HG03354 (cell line): ENCODE data around the gene TAOK3.

Experiments
- ATAC-seq: cut with Tn5 transposase; IDR thresholded peaks from one replicate; pipeline ENCODE4 v1.9.1; 2021; ENCODE audit warnings: mild to moderate bottlenecking; ENCODE audit not compliant: unreplicated experiment, poor library complexity, severe bottlenecking

TAOK3 gene

GRCh38 chr12:118345355-118345754 is 27.4 kb downstream of the TAOK3 start:
- ATAC-seq: no peak

GRCh38 chr12:118344829-118345228 is 27.9 kb downstream of the TAOK3 start:
- ATAC-seq: no peak

DNA sequence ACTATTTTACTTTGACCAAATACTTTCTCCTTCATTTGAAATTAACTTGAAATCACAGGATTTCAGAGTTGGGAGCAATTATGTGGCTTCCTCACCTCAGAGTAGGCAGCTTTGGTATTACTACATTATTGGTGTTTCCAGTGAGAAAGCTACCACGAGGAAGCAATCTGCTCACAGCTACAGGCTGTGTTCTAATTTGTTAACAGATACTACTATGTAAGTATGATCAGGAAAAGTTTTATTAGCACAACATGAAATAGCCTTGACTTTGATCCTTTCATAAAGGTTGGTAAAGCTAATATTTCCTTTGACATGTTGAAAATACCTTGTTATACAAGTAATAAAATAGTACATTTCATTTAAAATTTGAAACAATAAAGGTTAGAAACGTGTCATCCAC is 30.6 kb downstream of the TAOK3 start:
- ATAC-seq: no peak

- no peak for ATAC-seq
These were observed 35.4 kb downstream of the TAOK3 start for GRCh38 chr12:118337194-118337838.

- ATAC-seq: no peak
These were observed 36.6 kb downstream of the TAOK3 start for GRCh38 chr12:118336123-118336522.

DNA sequence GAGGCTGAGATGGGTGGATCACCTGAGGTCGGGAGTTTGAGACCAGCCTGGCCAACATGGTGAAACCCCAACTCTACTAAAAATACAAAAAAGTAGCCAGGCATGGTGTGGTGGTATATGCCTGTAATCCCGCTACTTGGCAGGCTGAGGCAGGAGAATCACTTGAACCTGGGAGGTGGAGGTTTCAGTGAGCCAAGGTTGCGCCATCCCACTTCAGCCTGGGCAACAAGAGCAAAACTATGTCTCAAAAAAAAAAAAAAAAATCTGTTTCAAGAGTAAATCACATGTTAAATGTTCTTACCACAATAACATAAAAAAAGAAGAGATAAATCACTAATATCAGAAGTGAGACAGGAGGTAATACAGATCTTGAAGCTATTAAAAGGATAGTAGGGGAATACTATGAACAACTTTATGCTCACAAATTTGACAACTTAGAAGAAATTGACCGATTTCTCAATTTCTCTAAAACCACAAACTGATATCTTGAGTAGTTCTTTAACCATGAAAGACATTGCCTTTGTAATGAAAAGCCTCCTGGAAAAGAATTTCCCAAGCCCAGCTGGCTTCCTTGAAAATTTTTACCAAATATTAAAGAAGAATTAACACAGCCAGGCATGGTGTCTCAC is 37.7 kb downstream of the TAOK3 start:
- ATAC-seq: no peak

- no peak for ATAC-seq
These were observed 38.5 kb downstream of the TAOK3 start for GRCh38 chr12:118334241-118334640.

GRCh38 chr12:118332511-118332910 is 40.2 kb downstream of the TAOK3 start:
- ATAC-seq: no peak

- peak; percentile 86 for ATAC-seq
These were observed 42.2 kb downstream of the TAOK3 start for GRCh38 chr12:118330421-118331018.

DNA sequence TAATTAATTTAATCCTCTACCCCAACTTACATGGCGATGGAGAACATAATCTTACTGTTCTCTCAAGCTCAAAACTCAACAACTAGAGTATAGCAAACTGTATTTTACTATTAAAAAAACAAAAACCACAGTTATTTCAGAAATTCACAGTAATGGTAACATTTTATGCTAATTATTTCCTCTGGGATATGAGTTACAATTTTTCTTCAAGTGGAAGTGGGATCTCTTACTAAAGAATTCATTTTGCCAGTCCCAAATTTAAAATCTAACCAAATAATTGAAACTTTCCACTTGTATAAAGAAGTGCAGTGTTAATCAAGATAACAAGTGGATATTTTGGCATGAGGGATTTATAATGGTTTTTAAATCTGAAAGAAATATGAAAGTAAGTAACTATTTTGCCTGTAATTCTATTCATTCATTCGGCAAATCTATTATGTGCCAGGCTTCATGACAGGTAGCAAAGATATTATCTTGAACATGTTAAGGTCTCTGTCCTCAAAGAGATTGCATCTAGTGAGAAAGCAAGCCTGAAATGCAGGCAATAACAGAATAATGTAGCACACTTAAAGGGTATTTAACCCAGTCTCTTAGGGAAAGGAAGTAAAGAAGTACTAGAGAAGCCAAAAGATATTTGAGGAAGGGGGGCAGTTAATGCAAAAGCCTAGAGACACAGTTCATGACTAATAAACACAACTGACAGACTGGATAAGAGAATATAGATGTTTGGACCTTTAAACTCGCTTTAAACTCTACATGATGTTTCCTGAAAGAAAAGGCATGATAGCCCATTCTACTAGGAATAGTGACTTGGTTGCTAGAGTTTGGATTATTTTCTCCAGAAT is 44.0 kb downstream of the TAOK3 start:
- ATAC-seq: no peak

- ATAC-seq: no peak
These were observed 45.3 kb downstream of the TAOK3 start for GRCh38 chr12:118327391-118327790.

DNA sequence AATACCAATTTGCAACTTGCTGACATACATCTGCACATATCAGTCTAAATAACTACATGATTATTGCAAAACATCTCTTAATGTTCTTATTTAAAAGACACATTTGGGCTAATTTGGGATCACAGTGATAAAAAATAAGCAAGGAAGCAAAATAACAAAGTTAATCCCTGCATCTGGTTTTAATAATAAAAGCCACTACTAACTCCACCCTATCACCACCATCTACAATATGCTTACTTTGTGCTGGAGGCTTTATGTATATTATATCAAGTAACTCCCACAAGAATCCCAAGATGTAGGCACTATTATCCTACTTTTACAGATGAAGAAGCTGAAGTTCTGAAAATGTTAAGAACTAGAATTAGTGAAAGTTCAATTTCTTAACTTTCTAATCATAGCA is 45.7 kb downstream of the TAOK3 start:
- ATAC-seq: no peak

DNA sequence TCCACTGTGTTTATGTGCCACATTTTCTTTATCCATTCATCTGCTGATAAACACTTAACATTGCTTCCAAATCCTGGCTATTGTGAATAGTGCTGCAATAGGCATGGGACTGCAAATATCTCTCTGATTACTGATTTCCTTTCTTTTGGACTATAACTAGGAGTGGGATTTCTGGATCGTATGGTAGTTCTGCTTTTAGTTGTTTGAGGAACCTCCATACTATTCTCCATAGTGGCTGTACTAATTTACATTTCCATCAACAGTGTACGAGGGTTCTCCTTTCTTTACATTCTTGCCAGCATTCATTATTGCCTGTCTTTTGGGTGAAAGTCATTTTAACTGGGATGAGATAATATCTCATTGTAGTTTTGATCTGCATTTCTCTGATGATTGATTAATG is 47.6 kb downstream of the TAOK3 start:
- ATAC-seq: no peak

GRCh38 chr12:118319627-118320026 is 53.1 kb downstream of the TAOK3 start:
- ATAC-seq: no peak

- ATAC-seq: no peak
These were observed 54.0 kb downstream of the TAOK3 start for GRCh38 chr12:118318744-118319143.

GRCh38 chr12:118317729-118318128 is 55.0 kb downstream of the TAOK3 start:
- no peak for ATAC-seq

- no peak for ATAC-seq
These were observed 56.9 kb downstream of the TAOK3 start for GRCh38 chr12:118315821-118316220.

GRCh38 chr12:118312578-118312977 is 60.1 kb downstream of the TAOK3 start:
- ATAC-seq: peak; percentile 66

- no peak for ATAC-seq
These were observed 61.0 kb downstream of the TAOK3 start for GRCh38 chr12:118311666-118312065.

- no peak for ATAC-seq
These were observed 62.4 kb downstream of the TAOK3 start for GRCh38 chr12:118310320-118310719.
